K562 (cell line): ENCODE data around the gene SIKE1. TPM values are rescaled to one million over a fixed set of nuclear protein-coding genes. Genes with fewer than 3 reads are reported as not detected.

Experiments used
- BRCA1 ChIP-seq, 2 experiments: fragments of 450-650 bp in 1 of 2; sonication (generic) in 1 of 2; formaldehyde crosslinking in 1 of 2; IDR thresholded peaks; 2 replicates each; pipeline versions ENCODE4 v1.5.0 to v1.6.1; 2017 to 2020; ENCODE audit warnings: mild to moderate bottlenecking in 1 of 2, missing genetic modification reagents in 1 of 2
- FUS ChIP-seq: fragments of 200-400 bp; formaldehyde crosslinking; optimal IDR thresholded peaks from 2 replicates; pipeline ENCODE3; 2017; ENCODE audit warnings: low read depth, low read length
- HMGN3 ChIP-seq: IDR thresholded peaks from 2 replicates; pipeline ENCODE4 v1.6.1; 2011; ENCODE audit warnings: borderline replicate concordance, low read depth, mild to moderate bottlenecking, mixed read lengths, low read length; ENCODE audit not compliant: insufficient read length; ENCODE audit errors: extremely low read depth
- KHSRP ChIP-seq: fragments of 450-650 bp; IDR thresholded peaks from 2 replicates; pipeline ENCODE4 v1.6.1; 2017
- MBD2 ChIP-seq: sonication (generic); IDR thresholded peaks from 2 replicates; pipeline ENCODE4 v1.6.1; 2016; ENCODE audit warnings: low read depth, borderline replicate concordance
- NFXL1 ChIP-seq: fragments of 450-650 bp; formaldehyde crosslinking; IDR thresholded peaks from 2 replicates; pipeline ENCODE4 v1.4.0; 2021; ENCODE audit warnings: mild to moderate bottlenecking
- POU5F1 ChIP-seq: fragments of 150-350 bp; IDR thresholded peaks from 2 replicates; pipeline ENCODE4 v1.6.1; 2014; ENCODE audit warnings: borderline replicate concordance, low read length, low read depth, mild to moderate bottlenecking; ENCODE audit not compliant: partially characterized antibody
- RERE ChIP-seq: sonication (generic); formaldehyde crosslinking; IDR thresholded peaks from 2 replicates; pipeline ENCODE4 v1.8.0; 2023; ENCODE audit warnings: missing genetic modification reagents, mild to moderate bottlenecking, borderline replicate concordance
- SREBF2 ChIP-seq: sonication (generic); formaldehyde crosslinking; IDR thresholded peaks from 2 replicates; pipeline ENCODE4 v1.4.0; 2020; ENCODE audit warnings: mild to moderate bottlenecking, missing genetic modification reagents
- ZNF274 ChIP-seq: IDR thresholded peaks from 2 replicates; pipeline ENCODE4 v1.6.1; 2011; ENCODE audit warnings: low read depth, mild to moderate bottlenecking, low read length, moderate library complexity, borderline replicate concordance
- polyA plus RNA-seq, 8 experiments: library from polyadenylated mRNA; depleted of rRNA in 4 of 8; stranded (reverse) in 5 of 8; unstranded in 3 of 8; fragments of >200 nt; fragmentation: Nextera tagmentation in 2 of 8; fragmentation: Illumina TruSeq in 1 of 8; extraction: Ambion mirVana in 2 of 8; extraction: Trizol in 1 of 8; gene quantifications; 2 replicates each; pipeline versions ENCODE4 v1.2.1 to v1.2.3, GENCODE V29; 2011 to 2014; ENCODE audit warnings: inconsistent platforms in 1 of 8, missing spikeins in 1 of 8
- total RNA-seq, 7 experiments: library from RNA; depleted of rRNA in 6 of 7; stranded (reverse); fragments of >200 nt in 6 of 7; fragmentation: Illumina TruSeq in 2 of 7; extraction: Trizol in 2 of 7; gene quantifications; 2 replicates each; pipeline versions ENCODE4 v1.2.1 to v1.2.3, GENCODE V29; 2011 to 2021; ENCODE audit warnings: low replicate concordance in 1 of 7
- TF ChIP-seq, protein P1 (sequence below), 2 experiments: fragments of 450-650 bp in 1 of 2; sonication (generic) in 1 of 2; formaldehyde crosslinking in 1 of 2; IDR thresholded peaks; 2 replicates each; pipeline versions ENCODE4 v1.7.1 to v1.9.0; 2016 to 2022; ENCODE audit warnings: inconsistent platforms in 1 of 2, mild to moderate bottlenecking in 1 of 2, missing genetic modification reagents in 1 of 2

The SIKE1 gene
- total and polyA plus RNA-seq, 9 of the 15 experiments (the other 6 are each of a cell fraction or from before 2014, with no cell fraction given) = 21.8 to 144 (median 76.3) TPM

- TF ChIP-seq, protein P1, sequence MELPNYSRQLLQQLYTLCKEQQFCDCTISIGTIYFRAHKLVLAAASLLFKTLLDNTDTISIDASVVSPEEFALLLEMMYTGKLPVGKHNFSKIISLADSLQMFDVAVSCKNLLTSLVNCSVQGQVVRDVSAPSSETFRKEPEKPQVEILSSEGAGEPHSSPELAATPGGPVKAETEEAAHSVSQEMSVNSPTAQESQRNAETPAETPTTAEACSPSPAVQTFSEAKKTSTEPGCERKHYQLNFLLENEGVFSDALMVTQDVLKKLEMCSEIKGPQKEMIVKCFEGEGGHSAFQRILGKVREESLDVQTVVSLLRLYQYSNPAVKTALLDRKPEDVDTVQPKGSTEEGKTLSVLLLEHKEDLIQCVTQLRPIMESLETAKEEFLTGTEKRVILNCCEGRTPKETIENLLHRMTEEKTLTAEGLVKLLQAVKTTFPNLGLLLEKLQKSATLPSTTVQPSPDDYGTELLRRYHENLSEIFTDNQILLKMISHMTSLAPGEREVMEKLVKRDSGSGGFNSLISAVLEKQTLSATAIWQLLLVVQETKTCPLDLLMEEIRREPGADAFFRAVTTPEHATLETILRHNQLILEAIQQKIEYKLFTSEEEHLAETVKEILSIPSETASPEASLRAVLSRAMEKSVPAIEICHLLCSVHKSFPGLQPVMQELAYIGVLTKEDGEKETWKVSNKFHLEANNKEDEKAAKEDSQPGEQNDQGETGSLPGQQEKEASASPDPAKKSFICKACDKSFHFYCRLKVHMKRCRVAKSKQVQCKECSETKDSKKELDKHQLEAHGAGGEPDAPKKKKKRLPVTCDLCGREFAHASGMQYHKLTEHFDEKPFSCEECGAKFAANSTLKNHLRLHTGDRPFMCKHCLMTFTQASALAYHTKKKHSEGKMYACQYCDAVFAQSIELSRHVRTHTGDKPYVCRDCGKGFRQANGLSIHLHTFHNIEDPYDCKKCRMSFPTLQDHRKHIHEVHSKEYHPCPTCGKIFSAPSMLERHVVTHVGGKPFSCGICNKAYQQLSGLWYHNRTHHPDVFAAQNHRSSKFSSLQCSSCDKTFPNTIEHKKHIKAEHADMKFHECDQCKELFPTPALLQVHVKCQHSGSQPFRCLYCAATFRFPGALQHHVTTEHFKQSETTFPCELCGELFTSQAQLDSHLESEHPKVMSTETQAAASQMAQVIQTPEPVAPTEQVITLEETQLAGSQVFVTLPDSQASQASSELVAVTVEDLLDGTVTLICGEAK (IDR thresholded peaks at IDR 0.05) = peak; percentile 92
- TF ChIP-seq, protein P1 (CRISPR knock-in tag; IDR thresholded peaks at IDR 0.05) = no peak
- no peak for TF ChIP-seq RERE (CRISPR knock-in tag)
- TF ChIP-seq KHSRP = peak; percentile 28; the same call in 1 of the 2 replicates
- TF ChIP-seq BRCA1 (IDR thresholded peaks at IDR 0.05) = no peak
- no peak for TF ChIP-seq BRCA1 (CRISPR knock-in tag; IDR thresholded peaks at IDR 0.05)
- no peak for TF ChIP-seq ZNF274
- peak; percentile 83; the same call in 1 of the 2 replicates for TF ChIP-seq MBD2
- no peak for TF ChIP-seq FUS
- TF ChIP-seq SREBF2 (CRISPR knock-in tag) = no peak
- TF ChIP-seq HMGN3 = peak; percentile 59
- TF ChIP-seq POU5F1 = peak; percentile 14
- TF ChIP-seq NFXL1 (CRISPR knock-in tag) = no peak
These were observed at the start of gene SIKE1 (continued) for GRCh38 chr1:114780344-114781226.
